H9 (cell line): Measurements from ENCODE around the gene PRR12. TPM values are rescaled to one million over a fixed set of nuclear protein-coding genes. Genes with fewer than 3 reads are reported as not detected.

Experiments
- DNase-seq: peaks from one replicate; pipeline ENCODE4 v3.0.0-alpha.2; 2017
- H2AFZ ChIP-seq: one replicate; pipeline ENCODE4 v1.6.1; 2013; ENCODE audit warnings: mild to moderate bottlenecking, low read length, control low read depth, moderate library complexity
- H2AK5ac ChIP-seq: 2 replicates; pipeline ENCODE4 v1.6.1; 2013; ENCODE audit warnings: low read length, control low read depth, mixed read lengths; ENCODE audit not compliant: insufficient read length
- H2BK120ac ChIP-seq: one replicate; pipeline ENCODE4 v1.6.1; 2013; ENCODE audit warnings: low read depth, mild to moderate bottlenecking, low read length, control low read depth, inconsistent platforms; ENCODE audit not compliant: poor library complexity, severe bottlenecking
- H2BK12ac ChIP-seq: 2 replicates; pipeline ENCODE4 v1.6.1; 2013; ENCODE audit warnings: low read length, control low read depth, mixed read lengths, low read depth; ENCODE audit not compliant: insufficient read length
- H2BK15ac ChIP-seq: 2 replicates; pipeline ENCODE4 v1.6.1; 2013; ENCODE audit warnings: low read depth, low read length, control low read depth
- H2BK20ac ChIP-seq: one replicate; pipeline ENCODE4 v1.6.1; 2013; ENCODE audit warnings: low read depth, mild to moderate bottlenecking, low read length, control low read depth, inconsistent platforms; ENCODE audit not compliant: poor library complexity, severe bottlenecking
- H2BK5ac ChIP-seq: 2 replicates; pipeline ENCODE4 v1.6.1; 2013; ENCODE audit warnings: low read length, control low read depth, mixed read lengths; ENCODE audit not compliant: insufficient read length
- H3K14ac ChIP-seq: 2 replicates; pipeline ENCODE4 v1.6.1; 2013; ENCODE audit warnings: low read length, control low read depth; ENCODE audit not compliant: insufficient read depth
- H3K18ac ChIP-seq: 2 replicates; pipeline ENCODE4 v1.6.1; 2013; ENCODE audit warnings: low read depth, mild to moderate bottlenecking, mixed read lengths, low read length, control low read depth; ENCODE audit not compliant: insufficient read length
- H3K23ac ChIP-seq: 2 replicates; pipeline ENCODE4 v1.6.1; 2013; ENCODE audit warnings: low read length, control low read depth, mixed read lengths, low read depth; ENCODE audit not compliant: insufficient read length
- H3K23me2 ChIP-seq: 2 replicates; pipeline ENCODE4 v1.6.1; 2013; ENCODE audit warnings: low read depth, mild to moderate bottlenecking, mixed read lengths, low read length, control low read depth; ENCODE audit not compliant: insufficient read length, poor library complexity, severe bottlenecking
- H3K27ac ChIP-seq: 2 replicates; pipeline ENCODE4 v1.5.1; 2013; ENCODE audit warnings: low read length, control low read depth, mixed read lengths, low read depth; ENCODE audit not compliant: insufficient read length
- H3K27me3 ChIP-seq: 2 replicates; pipeline ENCODE4 v1.6.1; 2013; ENCODE audit warnings: low read length, control low read depth, inconsistent platforms; ENCODE audit not compliant: insufficient read depth
- H3K4ac ChIP-seq: 2 replicates; pipeline ENCODE4 v1.6.1; 2013; ENCODE audit warnings: low read depth, mild to moderate bottlenecking, control low read depth, inconsistent platforms, low read length, moderate library complexity
- H3K4me1 ChIP-seq: 2 replicates; pipeline ENCODE4 v1.6.1; 2013; ENCODE audit warnings: low read length, control low read depth, inconsistent platforms; ENCODE audit not compliant: insufficient read depth
- H3K4me2 ChIP-seq: 2 replicates; pipeline ENCODE4 v1.6.1; 2013; ENCODE audit warnings: low read length, control low read depth, mixed read lengths; ENCODE audit not compliant: insufficient read length, insufficient read depth
- H3K56ac ChIP-seq: 2 replicates; pipeline ENCODE4 v1.6.1; 2013; ENCODE audit warnings: low read depth, mild to moderate bottlenecking, mixed read lengths, low read length, control low read depth; ENCODE audit not compliant: insufficient read length
- H3K79me1 ChIP-seq: 2 replicates; pipeline ENCODE4 v1.6.1; 2013; ENCODE audit warnings: low read depth, mild to moderate bottlenecking, moderate library complexity, low read length, control low read depth, inconsistent platforms; ENCODE audit not compliant: insufficient read depth, poor library complexity, severe bottlenecking
- H3K79me2 ChIP-seq: 2 replicates; pipeline ENCODE4 v1.6.1; 2013; ENCODE audit warnings: low read length, control low read depth, inconsistent platforms; ENCODE audit not compliant: insufficient read depth
- H3K9ac ChIP-seq: 2 replicates; pipeline ENCODE4 v1.6.1; 2013; ENCODE audit warnings: low read length, control low read depth, mixed read lengths; ENCODE audit not compliant: insufficient read length; ENCODE audit errors: extremely low read depth
- H3K9me3 ChIP-seq: one replicate; pipeline ENCODE4 v1.6.1; 2013; ENCODE audit warnings: low read depth, low read length, inconsistent platforms; ENCODE audit not compliant: control insufficient read depth
- H3T11ph ChIP-seq: one replicate; pipeline ENCODE4 v1.6.1; 2013; ENCODE audit warnings: mild to moderate bottlenecking, low read length, control low read depth, inconsistent platforms
- H4K20me1 ChIP-seq: one replicate; pipeline ENCODE4 v1.6.1; 2013; ENCODE audit not compliant: control insufficient read depth, insufficient read length, insufficient read depth
- H4K5ac ChIP-seq: 2 replicates; pipeline ENCODE4 v1.6.1; 2013; ENCODE audit warnings: low read depth, mild to moderate bottlenecking, mixed read lengths, low read length, control low read depth; ENCODE audit not compliant: insufficient read length
- H4K8ac ChIP-seq: replicated peaks from 2 replicates; pipeline ENCODE4 v1.6.1; 2013; ENCODE audit warnings: low read length, control low read depth, mixed read lengths, low read depth; ENCODE audit not compliant: insufficient read length
- H4K91ac ChIP-seq: 2 replicates; pipeline ENCODE4 v1.6.1; 2013; ENCODE audit warnings: low read depth, mild to moderate bottlenecking, moderate library complexity, mixed read lengths, low read length, control low read depth; ENCODE audit not compliant: insufficient read length
- H3K27ac Mint-ChIP-seq, 3 experiments: 2 replicates in 2 of 3; 3 replicates in 1 of 3; pipeline ENCODE4 v1.8.0; 2020 to 2021; ENCODE audit warnings: mixed read lengths in 3 of 3, mild to moderate bottlenecking in 1 of 3, moderate library complexity in 1 of 3
- H3K27me3 Mint-ChIP-seq: 2 replicates; pipeline ENCODE4 v1.8.0; 2021; ENCODE audit warnings: low read depth, mild to moderate bottlenecking, moderate library complexity, mixed read lengths
- H3K36me3 Mint-ChIP-seq, 3 experiments: 2 replicates in 2 of 3; 3 replicates in 1 of 3; pipeline ENCODE4 v1.8.0; 2020 to 2021; ENCODE audit warnings: low read depth in 3 of 3, mixed read lengths in 3 of 3; ENCODE audit not compliant: insufficient read depth in 1 of 3
- H3K4me1 Mint-ChIP-seq, 2 experiments: 2 replicates each; pipeline ENCODE4 v1.8.0; 2020; ENCODE audit warnings: mixed read lengths in 2 of 2
- H3K4me3 Mint-ChIP-seq, 2 experiments: 2 replicates in 1 of 2; 3 replicates in 1 of 2; pipeline ENCODE4 v1.8.0; 2020 to 2021; ENCODE audit warnings: mild to moderate bottlenecking in 2 of 2, mixed read lengths in 2 of 2, moderate library complexity in 1 of 2
- H3K9me3 Mint-ChIP-seq, 2 experiments: 2 replicates in 1 of 2; 3 replicates in 1 of 2; pipeline ENCODE4 v1.8.0; 2020; ENCODE audit warnings: mild to moderate bottlenecking in 2 of 2, mixed read lengths in 2 of 2, moderate library complexity in 1 of 2
- WGBS: extraction: QIAGEN DNeasy Blood & Tissue Kit; methylation state at CpG from one replicate; pipeline ENCODE4 v1.1.7; 2013; ENCODE audit warnings: missing lambda C conversion rate, low lambda C conversion rate, mixed read lengths; ENCODE audit not compliant: insufficient read length; ENCODE audit errors: extremely low coverage; 5-methylcytosine and 5-hydroxymethylcytosine counted together
- total RNA-seq: library from RNA; stranded (reverse); gene quantifications from 2 replicates; pipeline ENCODE4 v1.2.1, GENCODE V29; 2021
- TF ChIP-seq, protein P1 (sequence below): fragments of 200-600 bp; sonication (generic); conservative IDR thresholded peaks from 3 replicates; pipeline ENCODE4 v1.8.0; 2021; ENCODE audit warnings: antibody characterized with exemption, mild to moderate bottlenecking

The PRR12 gene
- total RNA-seq, 1 experiment from 2014 or later, result 65.9 TPM

DNA sequence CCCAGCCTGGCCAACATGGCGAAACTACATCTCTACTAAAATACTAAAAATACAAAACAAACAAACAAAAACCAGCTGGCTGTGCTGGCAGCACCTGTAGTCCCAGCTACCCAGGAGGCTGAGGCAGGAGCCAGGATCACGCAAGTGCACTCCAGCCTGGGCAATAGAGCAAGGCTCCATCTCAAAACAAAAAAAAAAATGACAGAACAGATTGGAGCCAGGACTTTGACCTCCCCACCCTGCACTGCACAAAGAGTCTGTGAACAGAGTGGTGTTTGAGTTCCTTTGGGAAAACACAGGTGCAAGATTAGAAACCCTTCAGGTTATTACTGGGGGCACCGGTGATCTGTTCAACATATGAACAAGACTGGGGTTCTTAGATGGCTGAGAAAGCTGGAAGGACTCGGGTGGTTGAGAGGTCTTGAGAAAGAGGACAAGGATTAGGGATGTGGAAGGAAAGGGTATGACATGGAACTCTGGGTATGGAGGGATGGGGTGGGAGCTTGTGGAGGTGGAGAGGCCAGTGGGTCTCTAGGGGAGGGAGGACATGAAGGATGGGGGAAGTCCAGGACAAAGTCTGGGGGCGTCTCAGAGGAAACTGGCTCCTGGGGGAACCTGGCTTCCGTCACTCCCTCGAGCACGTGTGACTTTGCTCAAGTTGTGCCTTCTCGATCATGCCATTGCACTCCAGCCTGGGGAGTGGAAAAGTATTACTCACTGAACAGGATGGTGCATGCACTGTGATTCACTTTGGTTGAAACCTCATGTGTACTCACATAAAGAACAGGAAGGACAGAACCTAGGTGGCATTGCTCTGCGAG, 37.3 kb upstream of the PRR12 start:
- Histone ChIP-seq H3T11ph (no peak overlapping the region), H3K23ac (no peak overlapping the region), H4K91ac (no peak overlapping the region), H3K23me2 (peaks cover 9% of the 10 kb centered on the region), H3K4me2 (no peak overlapping the region), H3K27me3 (no peaks in the 10 kb centered on the region), H4K8ac (no peak overlapping the region), H2BK20ac (no peak overlapping the region), H3K79me1 (no peaks in the 10 kb centered on the region), H3K4me1 (no peaks in the 10 kb centered on the region), H3K14ac (no peak overlapping the region), H3K9me3 (no peaks in the 10 kb centered on the region), H2BK15ac (no peak overlapping the region), H4K5ac (no peak overlapping the region), H4K20me1 (no peaks in the 10 kb centered on the region), H2BK12ac (no peak overlapping the region), H2BK120ac (no peak overlapping the region), H3K79me2 (no peaks in the 10 kb centered on the region), H2BK5ac (no peak overlapping the region), H2AFZ (no peak overlapping the region), H2AK5ac (no peak overlapping the region), H3K9ac (no peak overlapping the region), H3K56ac (no peak overlapping the region), H3K4ac (no peak overlapping the region), H3K18ac (no peak overlapping the region), H3K27ac (no peak overlapping the region)
- H3K9me3 Mint-ChIP-seq, result no peaks in the 10 kb centered on the region; a peak in 1 of 5 replicates
- H3K27ac Mint-ChIP-seq, result peak overlapping the region in 2 of 3 experiments; percentile 12 to 85; a peak in 3 of 7 replicates
- TF ChIP-seq, protein P1, sequence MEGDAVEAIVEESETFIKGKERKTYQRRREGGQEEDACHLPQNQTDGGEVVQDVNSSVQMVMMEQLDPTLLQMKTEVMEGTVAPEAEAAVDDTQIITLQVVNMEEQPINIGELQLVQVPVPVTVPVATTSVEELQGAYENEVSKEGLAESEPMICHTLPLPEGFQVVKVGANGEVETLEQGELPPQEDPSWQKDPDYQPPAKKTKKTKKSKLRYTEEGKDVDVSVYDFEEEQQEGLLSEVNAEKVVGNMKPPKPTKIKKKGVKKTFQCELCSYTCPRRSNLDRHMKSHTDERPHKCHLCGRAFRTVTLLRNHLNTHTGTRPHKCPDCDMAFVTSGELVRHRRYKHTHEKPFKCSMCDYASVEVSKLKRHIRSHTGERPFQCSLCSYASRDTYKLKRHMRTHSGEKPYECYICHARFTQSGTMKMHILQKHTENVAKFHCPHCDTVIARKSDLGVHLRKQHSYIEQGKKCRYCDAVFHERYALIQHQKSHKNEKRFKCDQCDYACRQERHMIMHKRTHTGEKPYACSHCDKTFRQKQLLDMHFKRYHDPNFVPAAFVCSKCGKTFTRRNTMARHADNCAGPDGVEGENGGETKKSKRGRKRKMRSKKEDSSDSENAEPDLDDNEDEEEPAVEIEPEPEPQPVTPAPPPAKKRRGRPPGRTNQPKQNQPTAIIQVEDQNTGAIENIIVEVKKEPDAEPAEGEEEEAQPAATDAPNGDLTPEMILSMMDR, result no peak
- H3K36me3 Mint-ChIP-seq, result peaks cover 17 to 28% (median 28%) of the 10 kb centered on the region in 3 experiments
- no peaks in the 10 kb centered on the region for H3K27me3 Mint-ChIP-seq
- no peak overlapping the region for H3K4me3 Mint-ChIP-seq
- no CpG with 5 or more reads among the region's 10 CpGs for WGBS
- no peak for DNase-seq
- peaks cover 2 to 12% of the 10 kb centered on the region in 2 experiments; a peak in 3 of 4 replicates for H3K4me1 Mint-ChIP-seq
